Esophagus squamous epithelium (tissue), 4 donors: ENCODE results near the gene INPP5F.

Experiments used
- POLR2A ChIP-seq, 4 donors: fragments of 450-650 bp; IDR thresholded peaks; one replicate each; pipeline ENCODE4 v1.6.1; 2017; ENCODE audit warnings: antibody characterized with exemption in 4 of 4, mild to moderate bottlenecking in 4 of 4, moderate library complexity in 3 of 4
- TF ChIP-seq, protein P1 (sequence below), 6 experiments: fragments of 450-650 bp in 4 of 6; fragments of 200-600 bp in 2 of 6; sonication (generic) in 2 of 6; IDR thresholded peaks; one replicate each; pipeline ENCODE4 v1.5.1; 2016 to 2019; ENCODE audit warnings: antibody characterized with exemption in 6 of 6, mild to moderate bottlenecking in 4 of 6, moderate library complexity in 4 of 6

DNA sequence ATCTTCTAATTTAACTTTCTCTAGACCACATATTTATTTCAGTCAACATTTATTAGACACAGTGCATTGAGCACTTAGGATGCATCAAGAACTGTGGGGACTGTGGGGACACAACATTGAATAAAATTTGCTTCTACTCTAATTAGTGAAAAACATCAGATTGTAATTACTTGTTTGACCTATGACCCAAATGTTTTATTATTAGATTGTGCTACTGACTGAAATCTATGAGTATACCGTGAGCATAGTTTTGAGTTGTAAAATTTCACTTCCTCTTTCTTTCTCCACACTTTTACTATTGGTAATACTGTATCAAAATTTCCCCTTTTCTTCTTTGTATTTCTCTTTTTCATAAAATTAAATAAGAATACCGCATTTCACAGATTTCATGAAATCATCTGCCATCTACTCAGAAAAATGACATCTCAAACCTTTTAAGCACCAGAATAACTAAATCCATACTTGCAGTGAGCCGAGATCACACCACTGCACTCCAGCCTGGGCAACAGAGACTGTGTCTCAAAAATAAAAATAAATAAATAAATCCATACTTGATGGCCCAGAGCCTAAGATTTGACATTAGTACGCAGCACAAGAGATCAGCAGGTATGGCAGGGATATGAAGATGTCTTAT lies 25.4 kb upstream of the INPP5F start:
- TF ChIP-seq, protein P1, sequence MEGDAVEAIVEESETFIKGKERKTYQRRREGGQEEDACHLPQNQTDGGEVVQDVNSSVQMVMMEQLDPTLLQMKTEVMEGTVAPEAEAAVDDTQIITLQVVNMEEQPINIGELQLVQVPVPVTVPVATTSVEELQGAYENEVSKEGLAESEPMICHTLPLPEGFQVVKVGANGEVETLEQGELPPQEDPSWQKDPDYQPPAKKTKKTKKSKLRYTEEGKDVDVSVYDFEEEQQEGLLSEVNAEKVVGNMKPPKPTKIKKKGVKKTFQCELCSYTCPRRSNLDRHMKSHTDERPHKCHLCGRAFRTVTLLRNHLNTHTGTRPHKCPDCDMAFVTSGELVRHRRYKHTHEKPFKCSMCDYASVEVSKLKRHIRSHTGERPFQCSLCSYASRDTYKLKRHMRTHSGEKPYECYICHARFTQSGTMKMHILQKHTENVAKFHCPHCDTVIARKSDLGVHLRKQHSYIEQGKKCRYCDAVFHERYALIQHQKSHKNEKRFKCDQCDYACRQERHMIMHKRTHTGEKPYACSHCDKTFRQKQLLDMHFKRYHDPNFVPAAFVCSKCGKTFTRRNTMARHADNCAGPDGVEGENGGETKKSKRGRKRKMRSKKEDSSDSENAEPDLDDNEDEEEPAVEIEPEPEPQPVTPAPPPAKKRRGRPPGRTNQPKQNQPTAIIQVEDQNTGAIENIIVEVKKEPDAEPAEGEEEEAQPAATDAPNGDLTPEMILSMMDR (IDR thresholded peaks at IDR 0.05) = no peak
- TF ChIP-seq POLR2A (IDR thresholded peaks at IDR 0.05) = no peak
